ENCODE results near the gene RPTOR. TPM values are rescaled to one million over a fixed set of nuclear protein-coding genes. Genes with fewer than 3 reads are reported as not detected.

Gene RPTOR
- total and polyA plus RNA-seq, 10 of the 15 experiments (the other 5 are each of a cell fraction or from before 2014, with no cell fraction given): 0.18 to 32.1 (median 7.8) TPM

DNA sequence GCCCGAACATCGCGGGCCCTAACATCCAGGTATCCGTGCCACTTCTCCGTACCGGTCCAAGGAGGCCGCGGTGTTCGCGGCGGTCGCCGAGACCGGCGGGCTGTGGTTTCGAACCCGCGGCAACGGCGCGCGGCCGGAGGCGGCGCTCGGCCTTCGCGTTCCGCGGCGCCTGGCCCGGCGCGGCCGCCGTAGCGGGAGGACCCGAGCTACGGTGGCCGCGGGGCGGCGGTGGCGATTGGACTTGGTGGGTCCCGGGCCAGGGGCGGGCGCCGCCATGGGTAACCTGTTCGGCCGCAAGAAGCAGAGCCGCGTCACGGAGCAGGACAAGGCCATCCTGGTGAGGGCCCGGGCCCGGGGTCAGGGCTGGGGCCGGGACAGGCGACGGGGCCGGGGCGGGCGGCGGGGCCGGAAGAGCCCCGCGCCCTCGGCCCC is 447.0 kb downstream of the RPTOR start, which contains the start of gene CHMP6 (continued):
- no peak for TF ChIP-seq MTA3 (IDR thresholded peaks at IDR 0.05; ENCODE audit: borderline replicate concordance, low read length)
- TF ChIP-seq SMARCA5 (IDR thresholded peaks at IDR 0.05): peak; percentile 88
- no peak for TF ChIP-seq TCF7 (IDR thresholded peaks at IDR 0.05; ENCODE audit: borderline replicate concordance)
- TF ChIP-seq HDAC6 (IDR thresholded peaks at IDR 0.05; ENCODE audit: unreplicated experiment): no peak
- TF ChIP-seq FOXK2 (IDR thresholded peaks at IDR 0.05): no peak
- no peak for TF ChIP-seq RCOR1 (conservative IDR thresholded peaks at IDR 0.05; ENCODE audit: low read depth, low read length)
- TF ChIP-seq JUND (IDR thresholded peaks at IDR 0.05; ENCODE audit: low read depth, low read length): no peak
- 0 out of 2 replicates have a peak, but pooled peaks have one; percentile 43 for TF ChIP-seq TCF12 (IDR thresholded peaks at IDR 0.05; ENCODE audit: low read depth, low read length)
- TF ChIP-seq IRF3 (IDR thresholded peaks at IDR 0.05): no peak
- TF ChIP-seq ZNF207 (IDR thresholded peaks at IDR 0.05; ENCODE audit: borderline replicate concordance): peak; percentile 97
- TF ChIP-seq POLR2AphosphoS2 (IDR thresholded peaks at IDR 0.05; ENCODE audit: low read depth, low read length): no peak
- TF ChIP-seq, protein P1, sequence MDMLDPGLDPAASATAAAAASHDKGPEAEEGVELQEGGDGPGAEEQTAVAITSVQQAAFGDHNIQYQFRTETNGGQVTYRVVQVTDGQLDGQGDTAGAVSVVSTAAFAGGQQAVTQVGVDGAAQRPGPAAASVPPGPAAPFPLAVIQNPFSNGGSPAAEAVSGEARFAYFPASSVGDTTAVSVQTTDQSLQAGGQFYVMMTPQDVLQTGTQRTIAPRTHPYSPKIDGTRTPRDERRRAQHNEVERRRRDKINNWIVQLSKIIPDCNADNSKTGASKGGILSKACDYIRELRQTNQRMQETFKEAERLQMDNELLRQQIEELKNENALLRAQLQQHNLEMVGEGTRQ (IDR thresholded peaks at IDR 0.05; ENCODE audit: borderline replicate concordance, low read depth, low read length): no peak
- TF ChIP-seq EP300 (IDR thresholded peaks at IDR 0.05; ENCODE audit: borderline replicate concordance in 1 of 2, control insufficient read depth in 1 of 2, low read depth in 2 of 2, low read length in 2 of 2): no peak
- TF ChIP-seq CHD4 (IDR thresholded peaks at IDR 0.05): no peak
- TF ChIP-seq E2F8 (IDR thresholded peaks at IDR 0.05; ENCODE audit: low read depth, partially characterized antibody): no peak
- TF ChIP-seq SP1 (IDR thresholded peaks at IDR 0.05; ENCODE audit: low read depth, low read length): no peak
- TF ChIP-seq, protein P2, sequence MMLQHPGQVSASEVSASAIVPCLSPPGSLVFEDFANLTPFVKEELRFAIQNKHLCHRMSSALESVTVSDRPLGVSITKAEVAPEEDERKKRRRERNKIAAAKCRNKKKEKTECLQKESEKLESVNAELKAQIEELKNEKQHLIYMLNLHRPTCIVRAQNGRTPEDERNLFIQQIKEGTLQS (IDR thresholded peaks at IDR 0.05; ENCODE audit: borderline replicate concordance, extremely low read depth, low read depth, low read length): no peak
- no peak for TF ChIP-seq HDAC2 (IDR thresholded peaks at IDR 0.05)
- no peak for TF ChIP-seq NR2C2 (IDR thresholded peaks at IDR 0.05; ENCODE audit: borderline replicate concordance, control insufficient read depth, insufficient read length, low read depth)
- TF ChIP-seq SUZ12 (IDR thresholded peaks at IDR 0.05; ENCODE audit: unreplicated experiment): no peak
- no peak for TF ChIP-seq GABPA (IDR thresholded peaks at IDR 0.05; ENCODE audit: low read depth)
- no peak for TF ChIP-seq WRNIP1 (IDR thresholded peaks at IDR 0.05; ENCODE audit: borderline replicate concordance, low read depth, low read length)
- no peak for TF ChIP-seq MTA2 (IDR thresholded peaks at IDR 0.05; ENCODE audit: low read depth)
- peak; percentile 69 for TF ChIP-seq NR2F1 (conservative IDR thresholded peaks at IDR 0.05)
- TF ChIP-seq ZNF274 (IDR thresholded peaks at IDR 0.05; ENCODE audit: insufficient read depth, insufficient read length): no peak
- peak; percentile 76 for TF ChIP-seq RUNX3 (IDR thresholded peaks at IDR 0.05; ENCODE audit: low read length)
- TF ChIP-seq NRF1 (conservative IDR thresholded peaks at IDR 0.05; ENCODE audit: low read depth, low read length): no peak
- TF ChIP-seq NFXL1 (IDR thresholded peaks at IDR 0.05; ENCODE audit: borderline replicate concordance): no peak
